ENCODE measurements around the gene CTBP1.

CTBP1 gene

DNA sequence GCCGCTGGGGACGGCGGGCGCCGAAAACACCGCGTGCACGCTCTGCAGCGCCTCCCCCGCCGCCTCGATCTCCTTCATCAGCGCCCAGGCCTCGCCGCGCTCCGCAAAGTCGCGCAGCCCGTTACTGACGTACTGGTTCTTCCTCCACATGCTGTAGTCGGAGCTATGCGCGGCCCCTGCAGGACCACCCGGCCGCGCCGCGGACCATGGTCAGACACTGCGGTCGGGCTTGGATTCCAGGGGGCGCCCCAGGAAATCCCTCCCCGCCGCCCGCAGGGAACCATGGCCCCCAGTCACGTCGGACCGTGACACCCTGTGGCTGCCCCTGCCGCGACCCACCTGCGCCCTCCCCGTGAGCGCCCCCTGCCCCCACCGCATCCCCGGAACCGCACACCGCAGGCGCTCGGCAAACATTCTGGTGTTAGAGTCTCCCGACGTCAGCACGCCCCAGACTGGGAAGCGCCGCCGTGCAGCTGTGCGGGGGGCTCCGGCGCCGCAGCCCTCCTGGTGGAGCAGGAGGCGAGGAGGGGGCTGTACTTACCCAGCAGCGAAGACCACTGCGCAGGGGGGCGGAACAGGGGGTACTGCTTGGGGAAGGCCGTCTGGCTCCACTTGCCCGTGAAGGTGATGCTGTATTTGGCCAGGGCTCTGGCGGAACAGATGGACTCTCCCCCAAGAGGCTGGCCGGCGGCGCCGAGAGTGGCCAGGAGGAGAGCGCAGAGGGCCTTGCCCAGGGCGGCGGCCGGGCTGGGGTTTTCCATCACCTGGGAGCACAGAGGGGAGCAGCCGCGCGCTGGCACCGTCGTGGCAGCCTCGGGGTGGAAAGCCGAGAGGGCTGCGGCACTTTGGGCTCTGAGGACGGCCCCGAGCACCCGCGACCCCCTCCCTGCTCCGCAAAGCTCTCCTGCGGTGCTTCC, 77.4 kb downstream of the CTBP1 start:
- no peak for DNase-seq (ENCODE audit: low read depth)
- TF ChIP-seq POLR2A (IDR thresholded peaks at IDR 0.05; ENCODE audit: extremely low read depth, insufficient read length) (no peak), MAX (IDR thresholded peaks at IDR 0.05; ENCODE audit: low read depth, low read length) (no peak), MYC (IDR thresholded peaks at IDR 0.05; ENCODE audit: low read depth, low read length) (no peak), CTCF (IDR thresholded peaks at IDR 0.05; ENCODE audit: low read depth, low read length) (no peak)
- H3K4me3 ChIP-seq (ENCODE audit: low read depth, low read length): no peak overlapping the region

DNA sequence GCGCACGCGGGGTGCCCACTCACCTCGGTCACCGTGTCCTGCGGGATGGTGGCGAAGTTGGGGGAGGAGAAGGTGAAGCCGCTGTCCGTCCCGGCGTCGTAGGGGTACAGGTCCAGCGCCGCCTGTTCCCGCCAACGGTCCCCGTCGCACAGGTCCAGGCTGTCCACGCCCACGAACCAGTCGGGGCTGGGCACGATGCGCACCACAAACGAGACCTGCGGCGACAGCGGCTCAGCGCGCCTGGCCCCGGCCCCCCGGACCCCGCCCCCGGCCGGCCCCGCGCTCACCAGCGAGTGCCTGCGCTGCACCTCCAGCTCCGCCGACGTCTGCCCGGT, 78.0 kb downstream of the CTBP1 start:
- TF ChIP-seq MYC (IDR thresholded peaks at IDR 0.05; ENCODE audit: low read depth, low read length) (no peak), MAX (IDR thresholded peaks at IDR 0.05; ENCODE audit: low read depth, low read length) (no peak)
- no peak overlapping the region for H3K4me3 ChIP-seq (ENCODE audit: low read depth, low read length)
- no peak for DNase-seq (ENCODE audit: low read depth)

DNA sequence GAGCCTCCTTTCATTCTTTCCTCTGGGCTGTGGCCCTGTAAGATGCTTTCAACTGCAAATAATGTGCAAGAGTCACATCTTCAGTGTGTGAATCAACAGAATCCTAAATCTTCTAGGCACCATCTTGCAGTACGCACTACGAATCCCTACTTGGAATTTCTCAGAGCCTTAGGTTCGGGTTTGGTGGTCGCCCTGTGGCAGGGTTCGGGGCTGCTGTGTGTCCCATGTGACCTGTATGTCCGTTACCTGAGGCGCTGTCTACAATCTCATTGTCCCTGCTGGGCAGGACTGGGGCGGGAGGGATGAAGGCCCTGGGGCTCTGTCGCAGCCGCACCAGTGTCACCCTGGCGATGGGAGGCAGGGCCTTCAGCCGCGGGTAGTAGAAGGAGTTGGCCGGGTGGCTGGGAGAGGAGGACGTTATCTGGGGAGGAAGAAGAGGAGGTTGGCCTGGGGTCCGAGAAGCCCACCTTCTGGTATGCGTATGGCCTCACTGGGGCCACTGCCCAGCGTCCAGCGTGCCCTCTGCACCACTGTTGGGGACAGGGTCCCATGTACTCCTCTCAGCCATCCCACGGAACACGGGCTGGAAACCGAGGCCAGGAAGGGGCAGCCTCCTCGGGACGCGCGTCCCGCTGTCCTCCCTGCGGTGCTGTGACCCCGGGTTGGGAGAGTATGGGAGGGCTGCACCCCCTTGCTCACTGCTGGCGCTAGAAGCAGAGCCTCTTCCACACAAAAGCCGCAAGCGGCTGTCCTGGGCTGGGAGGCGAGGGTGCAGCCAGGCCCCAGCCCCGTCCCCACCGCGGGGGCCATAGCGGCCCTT, 78.6 kb downstream of the CTBP1 start:
- TF ChIP-seq MAX (IDR thresholded peaks at IDR 0.05; ENCODE audit: low read depth, low read length) (no peak), CTCF (IDR thresholded peaks at IDR 0.05; ENCODE audit: low read depth, low read length) (no peak), POLR2A (IDR thresholded peaks at IDR 0.05; ENCODE audit: extremely low read depth, insufficient read length) (no peak), MYC (IDR thresholded peaks at IDR 0.05; ENCODE audit: low read depth, low read length) (no peak)
- no peak overlapping the region for H3K4me3 ChIP-seq (ENCODE audit: low read depth, low read length)
- no peak for DNase-seq (ENCODE audit: low read depth)

GRCh38 chr4:1169691-1170096, 79.2 kb downstream of the CTBP1 start:
- TF ChIP-seq MYC (IDR thresholded peaks at IDR 0.05; ENCODE audit: low read depth, low read length) (no peak), MAX (IDR thresholded peaks at IDR 0.05; ENCODE audit: low read depth, low read length) (no peak), CTCF (IDR thresholded peaks at IDR 0.05; ENCODE audit: low read depth, low read length) (no peak), POLR2A (IDR thresholded peaks at IDR 0.05; ENCODE audit: extremely low read depth, insufficient read length) (no peak)
- no peak for DNase-seq (ENCODE audit: low read depth)
- H3K4me3 ChIP-seq (ENCODE audit: low read depth, low read length): no peak overlapping the region

GRCh38 chr4:1169171-1169671, 79.7 kb downstream of the CTBP1 start:
- TF ChIP-seq CTCF (IDR thresholded peaks at IDR 0.05; ENCODE audit: low read depth, low read length): no peak
- TF ChIP-seq POLR2A (IDR thresholded peaks at IDR 0.05; ENCODE audit: extremely low read depth, insufficient read length): no peak
- no peak for TF ChIP-seq MYC (IDR thresholded peaks at IDR 0.05; ENCODE audit: low read depth, low read length)
- TF ChIP-seq MAX (IDR thresholded peaks at IDR 0.05; ENCODE audit: low read depth, low read length): no peak
- DNase-seq (ENCODE audit: low read depth): no peak
- H3K4me3 ChIP-seq (ENCODE audit: low read depth, low read length): no peak overlapping the region

Data from NB4 (cell line).